Activated naive CD4-positive, alpha-beta T cell treated with anti-CD3 and anti-CD28 coated beads for 36 hours (primary cell): ENCODE measurements around the gene CTNNA2. TPM values are rescaled to one million over a fixed set of nuclear protein-coding genes. Genes with fewer than 3 reads are reported as not detected.
"Not testable (repeated sequence)": the region's sequence is repeated elsewhere in the genome, so short reads cannot be mapped to it uniquely, and the experiment has no call there.

Experiments
- CTCF ChIA-PET: fragments of 350-600 bp; sonication (Branson Sonifier 250); formaldehyde crosslinking; loops from one replicate; lab custom pipeline; 2021; ENCODE audit warnings: antibody characterized with exemption; lab: Charles Lee
- DNase-seq: peaks from one replicate; pipeline ENCODE4 v3.0.0-alpha.2; 2020
- H3K27ac Mint-ChIP-seq: one replicate; pipeline ENCODE4 v1.8.0; 2021; ENCODE audit warnings: mild to moderate bottlenecking, mixed read lengths
- H3K27me3 Mint-ChIP-seq: one replicate; pipeline ENCODE4 v1.8.0; 2021; ENCODE audit warnings: low read depth, mixed read lengths
- H3K36me3 Mint-ChIP-seq: one replicate; pipeline ENCODE4 v1.8.0; 2021; ENCODE audit warnings: low read depth, mixed read lengths
- H3K4me1 Mint-ChIP-seq: one replicate; pipeline ENCODE4 v1.8.0; 2021; ENCODE audit warnings: low read depth, mixed read lengths
- H3K4me3 Mint-ChIP-seq: one replicate; pipeline ENCODE4 v1.8.0; 2021; ENCODE audit warnings: mild to moderate bottlenecking, moderate library complexity, mixed read lengths
- H3K9me3 Mint-ChIP-seq: one replicate; pipeline ENCODE4 v1.8.0; 2021; ENCODE audit warnings: mixed read lengths
- intact Hi-C: fragments of 100-400 bp; cut with micrococcal nuclease; formaldehyde crosslinking; loops from one replicate; pipeline ENCODE4 v1.15.1; 2023
- total RNA-seq, 2 experiments: library from RNA; stranded (reverse); gene quantifications; one replicate each; pipeline ENCODE4 v1.2.3, GENCODE V29; 2021

The CTNNA2 gene
- total RNA-seq, 2 experiments from 2014 or later, result not detected

GRCh38 chr2:80169811-80170594 is 657.2 kb downstream of the CTNNA2 start:
- CTCF ChIA-PET, result no interaction called here
- Mint-ChIP-seq H3K4me1 (no peaks in the 10 kb centered on the region), H3K4me3 (no peak overlapping the region), H3K36me3 (no peaks in the 10 kb centered on the region), H3K27me3 (no peaks in the 10 kb centered on the region), H3K27ac (no peak overlapping the region), H3K9me3 (no peaks in the 10 kb centered on the region)
- no peak for DNase-seq
- intact Hi-C loops, result no loop called here

- no peak for DNase-seq
- CTCF ChIA-PET, result no interaction called here
- intact Hi-C loops, result no loop called here
- Mint-ChIP-seq H3K27me3 (no peaks in the 10 kb centered on the region), H3K9me3 (peaks cover 10% of the 10 kb centered on the region), H3K36me3 (no peaks in the 10 kb centered on the region), H3K4me3 (no peak overlapping the region), H3K27ac (no peak overlapping the region), H3K4me1 (no peaks in the 10 kb centered on the region)
Observed at GRCh38 chr2:80185091-80185490, 672.2 kb downstream of the CTNNA2 start.

GRCh38 chr2:80186262-80186661 is 673.4 kb downstream of the CTNNA2 start:
- Mint-ChIP-seq H3K27me3 (no peaks in the 10 kb centered on the region), H3K9me3 (peaks cover 5% of the 10 kb centered on the region), H3K4me1 (no peaks in the 10 kb centered on the region), H3K27ac (no peak overlapping the region), H3K4me3 (no peak overlapping the region), H3K36me3 (no peaks in the 10 kb centered on the region)
- CTCF ChIA-PET, result no interaction called here
- DNase-seq, result no peak
- intact Hi-C loops, result no loop called here

GRCh38 chr2:80187156-80187555 is 674.3 kb downstream of the CTNNA2 start:
- H3K4me1 Mint-ChIP-seq, result no peaks in the 10 kb centered on the region
- peaks cover 5% of the 10 kb centered on the region for H3K9me3 Mint-ChIP-seq
- CTCF ChIA-PET, result no interaction called here
- no peaks in the 10 kb centered on the region for H3K36me3 Mint-ChIP-seq
- no peak for DNase-seq
- no peak overlapping the region for H3K4me3 Mint-ChIP-seq
- intact Hi-C loops, result no loop called here
- no peaks in the 10 kb centered on the region for H3K27me3 Mint-ChIP-seq
- H3K27ac Mint-ChIP-seq, result no peak overlapping the region

- H3K9me3 Mint-ChIP-seq, result peaks cover 3% of the 10 kb centered on the region
- intact Hi-C loops, result no loop called here
Observed at GRCh38 chr2:80190166-80190565, 677.3 kb downstream of the CTNNA2 start.

GRCh38 chr2:80193566-80193965 is 680.7 kb downstream of the CTNNA2 start:
- Mint-ChIP-seq H3K36me3 (no peaks in the 10 kb centered on the region), H3K4me1 (no peaks in the 10 kb centered on the region), H3K9me3 (peaks cover 3% of the 10 kb centered on the region), H3K27me3 (no peaks in the 10 kb centered on the region), H3K27ac (no peak overlapping the region), H3K4me3 (no peak overlapping the region)
- intact Hi-C loops, result no loop called here
- CTCF ChIA-PET, result interaction anchor here (0.6 kb wide), 1 partner anchor 148 kb away, joined by 3 read pairs; no protein-coding TSS in a partner anchor
- no peak for DNase-seq

More at GRCh38 chr2:80190166-80190565, 677.3 kb downstream of the CTNNA2 start:
- DNase-seq, result no peak
- Mint-ChIP-seq H3K4me3 (no peak overlapping the region), H3K4me1 (no peaks in the 10 kb centered on the region), H3K27ac (no peak overlapping the region), H3K36me3 (no peaks in the 10 kb centered on the region), H3K27me3 (no peaks in the 10 kb centered on the region)
- CTCF ChIA-PET, result no interaction called here

GRCh38 chr2:80195034-80195433 is 682.2 kb downstream of the CTNNA2 start:
- Mint-ChIP-seq H3K27ac (no peak overlapping the region), H3K27me3 (no peaks in the 10 kb centered on the region), H3K4me3 (no peak overlapping the region), H3K4me1 (no peaks in the 10 kb centered on the region), H3K9me3 (peaks cover 3% of the 10 kb centered on the region), H3K36me3 (no peaks in the 10 kb centered on the region)
- DNase-seq, result no peak
- CTCF ChIA-PET, result no interaction called here
- intact Hi-C loops, result no loop called here

GRCh38 chr2:80198042-80198441 is 685.2 kb downstream of the CTNNA2 start:
- Mint-ChIP-seq H3K9me3 (peaks cover 6% of the 10 kb centered on the region), H3K27ac (no peak overlapping the region), H3K36me3 (no peaks in the 10 kb centered on the region), H3K27me3 (no peaks in the 10 kb centered on the region), H3K4me3 (no peak overlapping the region), H3K4me1 (no peaks in the 10 kb centered on the region)
- CTCF ChIA-PET, result no interaction called here
- no peak for DNase-seq
- intact Hi-C loops, result no loop called here

GRCh38 chr2:80199504-80199903 is 686.7 kb downstream of the CTNNA2 start:
- Mint-ChIP-seq H3K27me3 (no peaks in the 10 kb centered on the region), H3K9me3 (peaks cover 9% of the 10 kb centered on the region), H3K36me3 (no peaks in the 10 kb centered on the region), H3K4me3 (no peak overlapping the region), H3K4me1 (no peaks in the 10 kb centered on the region), H3K27ac (no peak overlapping the region)
- intact Hi-C loops, result no loop called here
- CTCF ChIA-PET, result no interaction called here
- no peak for DNase-seq

GRCh38 chr2:80203929-80204328 is 691.1 kb downstream of the CTNNA2 start:
- H3K36me3 Mint-ChIP-seq, CTCF ChIA-PET, intact Hi-C loops: not testable (repeated sequence)

GRCh38 chr2:80205498-80205897 is 692.6 kb downstream of the CTNNA2 start:
- no peak for DNase-seq
- Mint-ChIP-seq H3K9me3 (peaks cover 10% of the 10 kb centered on the region), H3K4me1 (no peaks in the 10 kb centered on the region), H3K36me3 (no peaks in the 10 kb centered on the region), H3K27me3 (no peaks in the 10 kb centered on the region), H3K4me3 (no peak overlapping the region), H3K27ac (no peak overlapping the region)
- intact Hi-C loops, result no loop called here
- CTCF ChIA-PET, result no interaction called here

More at GRCh38 chr2:80203929-80204328, 691.1 kb downstream of the CTNNA2 start:
- H3K27me3 Mint-ChIP-seq, H3K9me3 Mint-ChIP-seq, DNase-seq, H3K4me3 Mint-ChIP-seq, H3K4me1 Mint-ChIP-seq, H3K27ac Mint-ChIP-seq: not testable (repeated sequence)

- intact Hi-C loops, result no loop called here
- no peaks in the 10 kb centered on the region for H3K27me3 Mint-ChIP-seq
- no peak overlapping the region for H3K4me3 Mint-ChIP-seq
- H3K9me3 Mint-ChIP-seq, result peaks cover 2% of the 10 kb centered on the region
- no peaks in the 10 kb centered on the region for H3K36me3 Mint-ChIP-seq
- H3K4me1 Mint-ChIP-seq, result no peaks in the 10 kb centered on the region
- CTCF ChIA-PET, result no interaction called here
- DNase-seq, result no peak
- H3K27ac Mint-ChIP-seq, result no peak overlapping the region
Observed at GRCh38 chr2:80209458-80209857, 696.6 kb downstream of the CTNNA2 start.

- Mint-ChIP-seq H3K4me3 (no peak overlapping the region), H3K9me3 (peaks cover 3% of the 10 kb centered on the region), H3K4me1 (no peaks in the 10 kb centered on the region), H3K27me3 (no peaks in the 10 kb centered on the region), H3K27ac (no peak overlapping the region), H3K36me3 (no peaks in the 10 kb centered on the region)
- CTCF ChIA-PET, result interaction anchor here (1.6 kb wide), 1 partner anchor 21 kb away, joined by 4 read pairs; no protein-coding TSS in a partner anchor
- intact Hi-C loops, result no loop called here
- no peak for DNase-seq
Observed at GRCh38 chr2:80217446-80217845, 704.6 kb downstream of the CTNNA2 start.
